HG03442 (cell line): ENCODE measurements around the gene MPRIP.

Experiments used
- ATAC-seq: cut with Tn5 transposase; IDR thresholded peaks from one replicate; pipeline ENCODE4 v1.9.1; 2021; ENCODE audit warnings: mild to moderate bottlenecking, moderate library complexity; ENCODE audit not compliant: unreplicated experiment

The MPRIP gene

DNA sequence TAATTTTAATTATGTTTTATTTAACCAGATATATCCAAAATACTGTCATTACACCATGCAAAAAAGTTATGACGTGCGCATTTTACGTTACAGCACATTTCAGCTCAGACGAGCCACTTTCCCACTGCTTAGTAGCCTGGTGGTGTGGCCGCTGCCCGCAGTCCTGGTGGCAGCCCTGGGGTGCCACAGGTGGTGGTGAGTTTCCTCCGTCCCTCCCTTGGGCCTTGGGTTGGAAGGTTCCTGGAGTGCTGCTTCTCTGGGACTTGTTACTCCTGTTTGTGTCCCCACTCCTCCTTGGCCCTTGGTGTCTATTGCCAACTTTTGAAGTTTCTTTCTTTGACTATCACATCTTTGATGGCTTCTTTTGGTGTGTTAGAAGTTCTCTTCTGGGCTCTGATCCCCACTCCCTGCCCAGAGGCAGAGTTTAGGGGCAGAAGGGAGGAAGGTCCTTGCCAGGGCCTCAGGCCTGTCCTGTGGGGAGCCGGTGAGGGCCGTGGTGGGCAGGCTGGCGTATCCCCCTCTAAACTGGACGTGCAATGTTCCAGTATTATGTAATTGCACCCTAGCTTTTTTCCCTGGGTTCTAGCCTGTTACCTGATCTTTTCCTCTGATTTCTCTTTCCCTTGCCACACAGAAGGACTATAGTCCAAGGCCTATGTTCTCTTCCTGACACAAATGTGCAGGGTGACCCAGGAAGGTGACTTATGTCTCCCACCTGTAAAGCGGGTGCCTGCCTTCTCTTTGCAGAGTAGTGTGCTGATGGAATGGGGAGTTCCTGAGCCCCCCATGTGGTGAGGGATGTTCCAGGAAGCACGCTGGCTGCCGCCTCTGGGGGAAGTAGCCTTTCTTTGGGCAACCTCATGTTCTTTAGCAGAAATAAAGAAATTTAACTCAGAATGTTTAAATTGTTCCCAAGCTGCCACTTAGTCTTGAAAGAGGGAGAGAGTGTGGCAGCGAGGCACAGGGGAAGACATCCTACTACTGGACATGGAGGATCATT is 8.4 kb downstream of the MPRIP start:
- ATAC-seq = no peak

- ATAC-seq = no peak
Observed at GRCh38 chr17:17051380-17051779, 9.1 kb downstream of the MPRIP start.

- no peak for ATAC-seq
Observed at GRCh38 chr17:17051791-17052461, 9.7 kb downstream of the MPRIP start.

- ATAC-seq = no peak
Observed at GRCh38 chr17:17052462-17053221, 10.4 kb downstream of the MPRIP start.

DNA sequence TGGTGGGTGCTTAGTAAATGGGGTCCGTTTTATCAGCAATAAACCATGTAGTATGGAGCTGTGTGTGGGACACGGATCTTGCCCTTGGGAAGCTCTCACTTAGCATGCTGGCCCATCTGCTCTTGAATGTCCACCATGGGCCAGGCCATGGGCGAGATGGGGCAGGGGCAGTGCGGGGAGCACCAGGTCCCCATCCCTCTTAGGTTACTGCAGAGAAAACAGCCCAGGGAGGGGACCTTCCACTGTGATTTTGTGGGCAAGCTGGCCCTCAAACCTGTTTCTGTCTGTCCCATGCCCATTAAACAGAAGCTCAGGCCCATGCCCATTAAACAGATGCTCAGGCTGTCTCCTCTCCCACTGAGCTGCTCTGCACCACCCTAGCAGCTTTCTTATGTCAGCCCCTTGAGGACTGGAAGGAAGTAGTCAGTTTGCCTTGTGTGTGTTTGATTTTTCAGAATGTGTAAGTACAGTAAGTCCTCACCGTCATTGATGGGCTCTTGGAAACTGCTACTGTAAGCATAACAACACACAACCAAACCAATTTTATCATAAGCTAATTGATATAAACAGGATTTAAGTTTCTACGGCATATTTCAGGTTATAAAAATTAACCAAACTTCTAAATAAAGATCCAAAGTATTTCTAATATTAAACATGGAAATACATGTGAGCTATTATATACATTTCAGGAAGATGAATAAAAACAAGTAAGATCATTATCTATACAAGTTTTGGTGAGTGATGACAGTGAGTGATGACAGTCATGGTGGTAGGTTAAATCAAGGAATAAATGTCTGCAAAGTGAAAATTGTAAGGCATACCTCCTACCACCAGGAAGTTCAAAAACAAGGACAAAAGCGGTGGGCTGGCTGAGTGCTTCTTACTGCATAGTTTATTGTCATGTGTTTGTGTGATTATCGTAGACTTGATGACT is 11.5 kb downstream of the MPRIP start:
- ATAC-seq = no peak

- ATAC-seq = no peak
Observed at GRCh38 chr17:17054636-17055035, 12.4 kb downstream of the MPRIP start.

GRCh38 chr17:17055286-17056155 is 13.3 kb downstream of the MPRIP start:
- no peak for ATAC-seq

DNA sequence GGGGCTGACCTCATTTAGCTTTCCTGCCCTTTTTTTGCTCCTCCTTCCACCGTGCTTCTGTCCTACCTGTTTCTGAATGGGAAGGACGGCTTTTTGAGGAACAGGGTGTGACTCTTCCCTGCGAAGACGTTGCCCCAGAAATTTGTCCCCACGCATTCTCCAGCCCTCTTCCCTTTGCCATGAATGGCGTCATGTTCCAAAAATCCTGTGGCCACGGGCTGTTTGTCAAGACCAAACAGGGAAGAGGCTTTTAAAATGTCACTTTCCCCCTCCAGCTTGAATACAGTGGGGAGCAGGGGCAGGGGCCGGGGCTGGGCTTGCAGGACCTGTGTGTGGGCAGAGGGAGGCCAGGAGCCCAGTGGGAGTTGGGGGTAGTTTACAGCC is 13.9 kb downstream of the MPRIP start:
- no peak for ATAC-seq

DNA sequence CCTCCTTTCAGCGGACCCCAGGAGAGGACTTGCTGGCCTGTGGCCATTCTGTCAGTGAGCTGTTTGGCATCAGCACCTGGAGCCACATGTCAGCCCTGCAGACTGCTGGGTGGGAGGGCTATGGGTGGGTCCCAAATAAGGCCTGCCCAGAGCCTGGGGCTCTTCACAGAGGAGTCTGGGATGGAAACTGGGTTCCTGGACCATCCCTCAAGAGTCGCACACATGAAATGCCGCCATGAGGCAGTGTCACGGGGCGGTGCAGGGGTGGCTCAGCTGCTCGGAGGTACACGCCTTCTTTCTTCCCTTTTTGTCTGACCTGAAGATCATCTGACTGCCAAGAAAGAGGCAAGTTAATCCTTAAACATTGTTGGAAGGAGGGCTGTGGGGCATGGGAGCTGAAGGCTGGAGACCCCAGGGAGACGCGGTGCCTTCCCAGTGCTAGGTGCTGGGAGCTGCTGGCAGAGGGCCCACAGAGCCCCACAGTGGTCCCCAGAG is 14.8 kb downstream of the MPRIP start:
- no peak for ATAC-seq

- ATAC-seq = no peak
Observed at GRCh38 chr17:17058304-17058703, 16.0 kb downstream of the MPRIP start.

GRCh38 chr17:17059301-17059890 is 17.1 kb downstream of the MPRIP start:
- ATAC-seq = no peak

DNA sequence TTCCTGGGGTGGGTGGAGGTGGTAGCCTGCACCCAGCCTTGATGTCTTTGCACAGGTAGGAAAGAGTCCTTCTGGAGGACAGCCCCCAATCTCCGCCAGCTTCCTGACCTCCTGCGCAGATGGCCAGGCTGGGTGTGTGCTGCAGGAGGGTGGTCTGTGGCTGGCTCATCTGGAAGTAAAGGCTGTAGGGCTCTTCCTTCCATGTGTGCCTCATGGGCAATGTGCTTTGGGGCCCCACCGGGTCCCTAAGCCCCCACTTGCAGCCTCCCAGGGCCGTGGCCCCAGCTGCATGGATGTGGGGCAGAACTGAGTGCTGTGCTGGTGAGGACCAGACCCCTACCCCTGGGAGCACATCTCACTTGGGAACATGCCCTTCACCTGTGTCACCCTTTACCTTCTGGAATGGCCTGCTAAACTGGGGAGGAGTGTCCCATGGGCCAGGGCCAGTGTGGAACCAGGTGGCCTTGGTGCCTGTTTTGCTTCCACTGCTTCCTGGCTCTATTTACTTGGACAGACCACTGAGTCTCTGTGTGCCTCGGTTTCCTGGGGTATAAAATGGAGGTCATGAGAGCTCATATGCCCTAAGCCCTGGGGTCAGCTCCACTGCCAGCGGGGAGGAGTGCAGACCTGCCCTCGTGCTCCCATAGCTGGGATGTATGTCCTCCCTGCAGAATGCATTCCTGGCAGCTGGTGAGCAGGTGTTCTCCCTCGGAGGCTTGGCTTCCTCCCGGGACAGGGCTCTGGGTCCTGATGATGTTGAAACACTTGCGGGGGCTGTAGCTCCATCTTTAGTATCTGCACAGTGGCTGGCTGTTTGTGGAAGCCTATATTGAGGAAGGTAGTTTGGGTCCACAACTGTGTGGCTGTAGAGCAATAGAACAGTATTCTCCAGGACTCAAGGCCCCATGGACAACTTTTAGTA is 18.0 kb downstream of the MPRIP start:
- no peak for ATAC-seq

DNA sequence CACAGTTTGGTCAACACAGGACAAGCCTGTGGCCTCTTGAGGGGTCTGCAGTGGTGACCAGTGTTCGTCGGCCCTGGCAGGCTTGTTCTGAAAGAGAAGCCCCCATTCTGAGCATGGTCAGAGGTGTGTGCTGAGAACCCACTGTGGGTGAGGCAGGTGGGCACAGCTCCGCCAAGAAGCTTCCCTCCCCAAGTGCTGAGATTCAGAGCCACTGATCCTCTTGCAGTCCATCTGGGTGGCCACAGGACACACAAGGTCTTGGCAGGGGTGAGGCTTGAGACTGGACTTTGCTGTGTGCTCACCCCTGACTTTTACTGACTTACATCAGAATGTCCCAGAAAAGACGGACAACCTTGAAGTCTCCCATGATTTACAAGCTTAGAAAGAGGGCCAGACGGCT is 18.7 kb downstream of the MPRIP start:
- no peak for ATAC-seq

DNA sequence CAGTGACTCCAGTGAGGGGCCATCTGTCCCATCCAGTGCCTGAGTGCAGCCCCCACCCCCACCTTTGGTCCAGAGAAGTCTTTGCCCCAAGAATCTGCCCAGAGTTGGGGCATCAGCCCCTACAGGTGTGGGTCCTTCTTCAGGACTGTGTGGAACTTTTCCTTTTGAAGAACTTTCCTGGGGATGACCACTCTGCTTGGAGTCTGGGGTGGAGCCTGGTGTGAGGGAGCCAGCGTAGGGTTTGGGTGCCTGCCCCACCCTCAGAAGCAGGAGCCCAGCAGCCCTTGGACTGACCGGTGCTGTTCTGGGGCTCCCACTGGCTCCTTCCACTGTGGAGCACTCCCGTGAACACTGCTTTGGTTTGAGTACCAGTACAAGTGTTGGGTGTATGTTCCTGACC is 19.3 kb downstream of the MPRIP start:
- ATAC-seq = no peak

DNA sequence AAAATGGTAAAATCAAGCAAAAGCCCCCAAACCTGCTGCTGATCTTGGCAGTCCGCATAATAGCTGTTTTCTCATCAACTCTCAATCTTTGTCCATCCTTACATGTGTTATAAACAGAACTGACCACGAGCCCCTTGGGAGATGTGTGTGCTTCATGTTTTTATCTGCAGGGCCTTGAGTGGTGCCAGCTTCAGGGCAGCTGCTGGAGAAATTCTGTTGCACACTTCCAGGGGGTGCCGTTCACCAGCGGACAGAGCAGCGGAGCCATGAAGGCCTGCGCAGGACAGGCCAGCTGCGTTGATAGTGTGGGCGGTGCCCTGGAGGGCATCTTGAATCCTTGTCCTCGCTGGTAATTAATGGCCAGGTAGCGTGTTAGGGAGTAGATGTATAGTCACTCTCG is 20.1 kb downstream of the MPRIP start:
- no peak for ATAC-seq

- no peak for ATAC-seq
Observed at GRCh38 chr17:17062866-17063265, 20.6 kb downstream of the MPRIP start.

DNA sequence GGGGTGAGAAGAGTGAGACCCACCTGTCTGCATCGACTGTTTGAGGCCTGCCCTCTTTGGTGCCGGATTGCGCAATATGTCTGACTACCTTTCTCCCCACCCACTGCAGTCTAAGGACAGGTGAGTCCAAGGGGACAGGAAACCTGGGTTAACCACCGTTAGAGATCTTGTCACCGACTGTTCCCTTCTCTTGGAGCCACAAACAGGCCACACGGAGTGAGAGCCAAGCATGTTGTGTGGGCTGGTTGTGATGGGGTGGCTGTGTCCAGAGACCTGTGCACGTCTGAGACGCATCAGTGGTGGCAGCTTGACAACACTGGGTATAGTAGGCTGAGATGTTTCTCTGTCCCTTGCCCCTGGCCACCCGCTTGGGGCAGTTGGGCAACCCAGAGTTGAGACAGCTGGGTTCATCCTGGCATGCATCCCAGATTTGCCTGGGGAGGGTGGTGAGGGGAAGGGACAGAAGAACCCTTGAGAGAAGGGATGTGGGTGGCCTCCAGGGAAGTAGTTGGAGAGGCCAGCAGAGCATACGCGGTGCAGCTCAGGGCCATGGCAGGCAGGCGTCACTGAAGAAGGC is 21.4 kb downstream of the MPRIP start:
- no peak for ATAC-seq
